ENCODE results near the gene PAX2.

Gene PAX2

DNA sequence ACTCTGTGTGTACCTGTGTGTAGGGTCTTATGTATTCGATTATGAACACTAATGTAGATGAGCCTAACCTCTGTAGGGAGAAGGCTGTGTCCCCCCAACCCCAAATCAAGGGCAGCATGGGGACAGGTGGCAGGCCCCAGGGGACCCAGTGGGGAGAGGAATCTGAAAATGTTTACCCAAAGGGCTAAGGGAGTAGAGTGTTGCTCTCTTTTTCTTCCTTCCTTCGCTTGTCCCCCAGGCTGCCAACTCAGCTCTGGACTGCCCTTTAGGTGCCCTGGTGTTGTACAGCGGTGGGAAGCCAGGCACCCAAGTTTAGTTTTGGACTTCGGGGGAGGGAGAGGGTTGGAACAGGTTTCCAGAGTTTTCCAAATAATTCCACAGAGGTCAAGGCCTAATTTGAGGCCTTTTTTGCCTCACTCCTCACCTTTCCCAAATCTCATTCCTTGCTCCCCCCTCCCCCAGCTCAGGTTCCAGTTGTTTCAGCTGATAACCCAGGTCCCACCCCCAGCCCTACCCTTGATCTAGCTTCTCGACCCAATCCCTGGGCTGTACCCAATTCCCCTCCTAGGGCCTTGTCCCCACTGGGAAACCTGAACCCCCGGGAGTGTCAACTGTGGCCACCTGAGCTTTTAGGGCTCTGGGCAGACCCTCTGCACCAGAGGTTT, 9.1 kb upstream of the PAX2 start:
- TF ChIP-seq CTCF (conservative IDR thresholded peaks at IDR 0.05) = no peak
- TF ChIP-seq ZFX (IDR thresholded peaks at IDR 0.05) = no peak
- no peak overlapping the region for H3K27ac ChIP-seq

DNA sequence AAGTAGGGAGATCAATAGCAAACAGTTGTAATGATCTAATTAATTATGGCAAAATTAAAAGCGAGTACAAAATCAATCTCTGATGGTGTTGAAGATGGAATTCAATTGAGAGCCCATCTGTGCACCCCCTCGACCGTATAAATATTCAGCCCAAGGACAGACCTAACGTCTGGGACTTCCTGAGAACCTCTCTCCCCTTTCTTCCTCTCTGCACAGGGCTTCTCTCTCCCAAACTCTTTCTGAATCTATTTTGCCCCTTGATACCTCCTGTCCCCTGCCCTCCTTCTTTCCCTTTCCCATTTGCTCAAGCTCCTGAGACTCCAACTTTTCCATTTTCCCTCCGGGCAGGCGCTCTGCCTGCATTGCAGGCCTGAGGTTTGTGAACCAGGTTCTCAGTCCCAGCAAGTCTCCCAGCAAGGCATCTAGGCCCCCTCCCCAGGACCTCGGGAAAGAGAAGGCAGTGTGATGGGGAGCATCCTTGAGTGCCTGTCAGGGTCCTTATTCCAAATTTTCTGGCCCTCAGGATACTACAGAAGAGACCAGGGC, 8.5 kb upstream of the PAX2 start:
- TF ChIP-seq ZFX (IDR thresholded peaks at IDR 0.05) = no peak

DNA sequence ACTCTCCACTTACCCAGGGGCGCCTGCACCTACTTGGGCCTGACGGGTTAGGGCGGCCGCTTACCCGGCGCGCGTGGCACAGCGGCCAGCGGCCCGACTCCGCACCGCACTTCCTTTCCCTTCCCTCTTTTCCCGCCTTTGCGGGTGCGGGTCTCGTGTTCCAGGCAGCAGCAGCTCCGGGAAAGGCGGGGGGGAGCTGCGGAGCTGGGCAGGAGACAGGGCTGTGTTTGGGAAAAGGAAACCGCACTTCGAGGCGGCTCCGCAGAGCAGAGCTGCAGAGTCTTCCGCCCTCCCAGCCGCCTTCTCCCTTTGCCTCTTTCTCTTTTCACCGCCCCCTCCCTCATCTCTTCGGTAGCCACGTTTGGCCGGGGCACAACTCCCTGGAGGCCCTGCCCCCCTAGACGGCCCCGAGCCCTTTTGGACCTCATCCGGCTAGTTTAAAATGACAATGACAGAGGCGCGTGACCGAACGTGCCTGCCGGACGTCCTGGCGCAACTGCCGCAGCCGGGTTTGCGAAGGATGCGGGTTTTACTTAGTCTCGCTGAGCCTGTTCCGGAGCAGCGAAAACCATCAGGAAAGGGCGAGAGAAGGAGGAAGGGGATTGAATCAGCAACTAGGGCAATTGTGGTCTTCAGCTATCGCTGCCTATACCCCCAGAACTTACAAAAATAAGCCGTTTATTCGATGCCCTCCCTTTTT, 7.9 kb upstream of the PAX2 start:
- no peak overlapping the region for H3K27ac ChIP-seq
- no peak for TF ChIP-seq ZFX (IDR thresholded peaks at IDR 0.05)
- TF ChIP-seq CTCF (conservative IDR thresholded peaks at IDR 0.05) = no peak

More for the DNA sequence above, 8.5 kb upstream of the PAX2 start:
- H3K27ac ChIP-seq = no peak overlapping the region

GRCh38 chr10:100738055-100738827, 7.1 kb upstream of the PAX2 start:
- H3K27ac ChIP-seq = no peak overlapping the region
- no peak for TF ChIP-seq ZFX (IDR thresholded peaks at IDR 0.05)
- TF ChIP-seq CTCF (conservative IDR thresholded peaks at IDR 0.05) = no peak

DNA sequence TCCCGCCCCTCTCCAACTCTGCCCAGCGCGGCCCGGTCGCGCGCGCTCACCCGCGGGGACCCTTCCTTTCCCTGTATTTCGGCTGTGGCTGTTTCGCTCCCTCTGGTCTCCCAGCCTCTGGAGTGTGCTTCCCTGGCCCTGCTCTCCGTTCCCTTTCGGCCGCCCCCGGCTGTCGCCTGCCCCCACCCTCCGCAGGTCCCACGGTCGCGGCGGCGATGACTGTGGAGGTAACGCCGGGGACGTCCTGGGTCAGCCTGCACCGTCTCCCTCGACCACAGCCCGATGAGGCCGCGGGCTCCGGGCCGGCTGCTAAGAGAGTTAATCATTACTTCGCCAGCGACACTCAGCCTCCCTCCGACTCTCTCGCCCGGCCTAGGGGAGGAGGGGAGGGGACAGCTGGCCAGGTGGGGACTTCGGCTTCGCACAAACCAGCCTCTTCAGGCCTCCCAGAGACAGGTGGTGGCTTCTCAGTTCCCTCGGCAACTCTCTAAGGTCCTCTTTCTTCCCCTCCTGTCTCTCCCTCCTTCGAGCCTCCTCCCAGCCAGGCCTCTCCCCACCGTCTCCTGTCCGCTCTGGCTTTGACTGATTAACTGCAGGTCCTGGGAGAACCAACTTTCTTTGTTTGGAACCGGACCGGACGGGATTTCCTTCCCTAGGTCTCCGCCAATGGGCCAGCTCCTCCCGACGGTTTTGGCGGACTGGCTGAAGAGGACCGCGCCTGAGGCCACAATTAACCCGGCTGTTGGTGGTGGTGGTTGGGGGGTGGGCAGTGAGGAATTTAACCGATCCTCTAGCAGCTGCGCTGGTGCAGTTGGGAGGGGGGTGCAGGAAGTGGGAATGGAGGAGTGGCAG, 5.6 kb upstream of the PAX2 start:
- H3K27ac ChIP-seq = no peak overlapping the region
- no peak for TF ChIP-seq CTCF (conservative IDR thresholded peaks at IDR 0.05)
- TF ChIP-seq ZFX (IDR thresholded peaks at IDR 0.05) = no peak

- no peak for TF ChIP-seq ZFX (IDR thresholded peaks at IDR 0.05)
- TF ChIP-seq CTCF (conservative IDR thresholded peaks at IDR 0.05) = no peak
- H3K27ac ChIP-seq = no peak overlapping the region
These were observed 4.7 kb upstream of the PAX2 start for GRCh38 chr10:100740476-100741377.
